ENCODE results near the gene DIPK1C. TPM values are rescaled to one million over a fixed set of nuclear protein-coding genes. Genes with fewer than 3 reads are reported as not detected.

DIPK1C gene
- total RNA-seq, 3 donors from 2014 or later: 0.14 to 0.98 TPM; not detected in 1

GRCh38 chr18:74453016-74453566 lies 4.0 kb downstream of the DIPK1C start:
- TF ChIP-seq CTCF (IDR thresholded peaks at IDR 0.05): no peak
- no peak for DNase-seq

GRCh38 chr18:74451148-74451547 lies 6.0 kb downstream of the DIPK1C start:
- no peak for TF ChIP-seq CTCF (IDR thresholded peaks at IDR 0.05)
- H3K9me3 ChIP-seq: no peaks in the 10 kb centered on the region
- peak; percentile 71 for ATAC-seq
- intact Hi-C loops (cut with DNase I, micrococcal nuclease): no loop called here
- H3K4me3 ChIP-seq: no peak overlapping the region
- H3K4me1 ChIP-seq (ENCODE audit: low read depth): peaks cover 9% of the 10 kb centered on the region
- H3K36me3 ChIP-seq (ENCODE audit: low read depth): no peaks in the 10 kb centered on the region
- DNase-seq: peak in 1 of 3 donors; percentile 15

More at GRCh38 chr18:74453016-74453566, 4.0 kb downstream of the DIPK1C start:
- peaks cover 17% of the 10 kb centered on the region for H3K4me1 ChIP-seq (ENCODE audit: low read depth)
- no peaks in the 10 kb centered on the region for H3K36me3 ChIP-seq (ENCODE audit: low read depth)
- H3K4me3 ChIP-seq: no peak overlapping the region
- no peaks in the 10 kb centered on the region for H3K9me3 ChIP-seq
- intact Hi-C loops (cut with DNase I, micrococcal nuclease): no loop called here
- no peak for ATAC-seq

- intact Hi-C loops (cut with DNase I, micrococcal nuclease): no loop called here
- ATAC-seq (peak; percentile 38), DNase-seq (no peak)
- Histone ChIP-seq H3K4me3 (no peak overlapping the region), H3K4me1 (ENCODE audit: low read depth) (peaks cover 6% of the 10 kb centered on the region), H3K9me3 (no peaks in the 10 kb centered on the region), H3K36me3 (ENCODE audit: low read depth) (no peaks in the 10 kb centered on the region)
- TF ChIP-seq CTCF (IDR thresholded peaks at IDR 0.05): no peak
Observed at GRCh38 chr18:74450626-74451025, 6.5 kb downstream of the DIPK1C start.

GRCh38 chr18:74447404-74448152 lies 9.5 kb downstream of the DIPK1C start:
- no peak for ATAC-seq
- DNase-seq: no peak
- Histone ChIP-seq H3K9me3 (no peaks in the 10 kb centered on the region), H3K4me3 (no peak overlapping the region), H3K4me1 (ENCODE audit: low read depth) (peaks cover 6% of the 10 kb centered on the region), H3K36me3 (ENCODE audit: low read depth) (no peaks in the 10 kb centered on the region)
- TF ChIP-seq CTCF (IDR thresholded peaks at IDR 0.05): no peak
- intact Hi-C loops (cut with DNase I, micrococcal nuclease): no loop called here

GRCh38 chr18:74446631-74447403 lies 10.3 kb downstream of the DIPK1C start:
- no peaks in the 10 kb centered on the region for H3K36me3 ChIP-seq (ENCODE audit: low read depth)
- H3K4me3 ChIP-seq: no peak overlapping the region
- peaks cover 6% of the 10 kb centered on the region for H3K4me1 ChIP-seq (ENCODE audit: low read depth)
- ATAC-seq (no peak), DNase-seq (no peak)
- TF ChIP-seq CTCF (IDR thresholded peaks at IDR 0.05): no peak
- intact Hi-C loops (cut with DNase I, micrococcal nuclease): no loop called here
- no peaks in the 10 kb centered on the region for H3K9me3 ChIP-seq
